ENCODE results near the gene OR56B1.
"Not testable (repeated sequence)": the region's sequence is repeated elsewhere in the genome, so short reads cannot be mapped to it uniquely, and the experiment has no call there.

OR56B1 gene

DNA sequence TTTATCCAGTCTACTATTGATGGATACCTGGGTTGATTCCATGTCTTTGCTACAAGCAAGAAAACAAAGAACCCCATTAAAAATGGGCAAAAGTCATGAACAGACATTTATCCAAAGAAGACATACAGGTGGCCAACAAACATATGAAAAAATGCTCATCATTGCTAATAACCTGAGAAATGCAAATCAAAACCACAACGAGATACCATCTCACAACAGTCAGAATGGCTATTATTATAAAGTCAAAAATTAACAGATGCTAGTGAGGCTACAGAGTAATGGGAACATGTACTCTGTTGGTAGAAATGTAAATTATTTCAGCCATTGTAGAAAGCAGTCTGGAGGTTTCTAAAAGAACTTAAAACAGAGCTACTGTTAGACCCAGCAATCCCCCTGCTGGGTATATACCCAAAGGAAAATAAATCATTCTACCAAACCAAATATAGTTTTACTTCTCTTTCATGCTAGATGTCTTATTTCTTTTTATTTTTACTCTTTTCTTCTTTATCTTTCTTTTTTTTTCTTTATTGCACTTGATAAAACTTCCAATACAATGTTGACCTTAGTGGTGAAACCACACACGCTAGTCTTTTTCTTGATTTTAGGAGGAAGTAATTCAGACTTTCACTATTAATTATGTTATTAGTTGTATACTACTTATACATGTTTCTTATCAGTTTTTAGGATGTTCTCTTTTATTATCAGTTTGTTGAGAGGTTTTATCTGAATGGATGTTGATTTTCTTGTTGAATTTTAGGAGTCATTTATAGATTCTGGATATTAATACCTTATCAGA lies 32.3 kb upstream of the OR56B1 start:
- no peaks in the 10 kb centered on the region for H3F3A ChIP-seq (ENCODE audit: insufficient read depth, low read length)
- no peaks in the 10 kb centered on the region for H4K20me1 ChIP-seq (ENCODE audit: insufficient read depth, low read length)
- no peaks in the 10 kb centered on the region for H3K4me1 ChIP-seq (ENCODE audit: low read length)
- no peaks in the 10 kb centered on the region for H3K36me3 ChIP-seq (replicated peaks; ENCODE audit: insufficient read depth, low read length)
- H3K9me2 ChIP-seq (replicated peaks; ENCODE audit: insufficient read depth, low read length): no peaks in the 10 kb centered on the region
- DNase-seq: no peak
- H3K4me2 ChIP-seq (ENCODE audit: low read depth, low read length): no peak overlapping the region
- no peak overlapping the region for H3K9ac ChIP-seq (ENCODE audit: low read length)
- TF ChIP-seq EZH2 (optimal IDR thresholded peaks at IDR 0.05; ENCODE audit: low read depth, low read length): no peak
- H3K4me3 ChIP-seq (ENCODE audit: low read length): no peak overlapping the region
- no peaks in the 10 kb centered on the region for H3K79me2 ChIP-seq (ENCODE audit: low read length)
- H3K9me3 ChIP-seq (replicated peaks; ENCODE audit: insufficient read depth, low read length): no peaks in the 10 kb centered on the region
- no peak overlapping the region for H2AFZ ChIP-seq (ENCODE audit: low read length)
- no peaks in the 10 kb centered on the region for H3K27me3 ChIP-seq (replicated peaks; ENCODE audit: insufficient read depth, low read length)
- no peak overlapping the region for H3K27ac ChIP-seq (ENCODE audit: low read length)

DNA sequence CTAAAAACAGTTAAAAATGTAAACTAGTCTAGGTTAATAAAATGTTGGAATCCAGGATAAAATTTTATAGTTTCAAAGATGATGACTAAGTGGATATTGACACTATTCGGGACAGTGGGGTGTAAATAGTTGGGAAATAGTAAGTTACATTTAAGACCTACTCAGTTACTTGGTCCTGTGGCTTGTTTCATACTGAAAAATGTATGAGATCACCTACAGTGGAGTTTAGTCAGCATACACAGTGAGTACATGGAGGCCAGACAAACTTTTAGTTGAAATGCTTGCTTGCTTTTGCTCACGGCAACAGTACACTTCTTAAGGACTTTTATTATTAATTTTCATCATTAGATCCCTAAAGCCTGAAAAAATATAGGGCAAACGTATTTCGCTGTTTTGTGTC lies 30.6 kb upstream of the OR56B1 start:
- H3K4me1 ChIP-seq (ENCODE audit: low read length): no peaks in the 10 kb centered on the region
- no peak overlapping the region for H3K4me2 ChIP-seq (ENCODE audit: low read depth, low read length)
- H3K9me3 ChIP-seq (replicated peaks; ENCODE audit: insufficient read depth, low read length): no peaks in the 10 kb centered on the region
- H3K27me3 ChIP-seq (replicated peaks; ENCODE audit: insufficient read depth, low read length): no peaks in the 10 kb centered on the region
- no peaks in the 10 kb centered on the region for H3K9me2 ChIP-seq (replicated peaks; ENCODE audit: insufficient read depth, low read length)
- no peak for DNase-seq
- no peak overlapping the region for H3K27ac ChIP-seq (ENCODE audit: low read length)
- TF ChIP-seq EZH2phosphoT487 (IDR thresholded peaks at IDR 0.05; ENCODE audit: low read length) (no peak), CTCF (IDR thresholded peaks at IDR 0.05; ENCODE audit: low read length) (no peak), EZH2 (optimal IDR thresholded peaks at IDR 0.05; ENCODE audit: low read depth, low read length) (no peak)
- H3K79me2 ChIP-seq (ENCODE audit: low read length): no peaks in the 10 kb centered on the region
- no peak overlapping the region for H2AFZ ChIP-seq (ENCODE audit: low read length)
- H4K20me1 ChIP-seq (ENCODE audit: insufficient read depth, low read length): no peaks in the 10 kb centered on the region
- H3K36me3 ChIP-seq (replicated peaks; ENCODE audit: insufficient read depth, low read length): no peaks in the 10 kb centered on the region
- H3K4me3 ChIP-seq (ENCODE audit: low read length): no peak overlapping the region
- no peaks in the 10 kb centered on the region for H3F3A ChIP-seq (ENCODE audit: insufficient read depth, low read length)
- H3K9ac ChIP-seq (ENCODE audit: low read length): no peak overlapping the region

GRCh38 chr11:5712507-5712906 lies 23.7 kb upstream of the OR56B1 start:
- TF ChIP-seq CTCF (IDR thresholded peaks at IDR 0.05; ENCODE audit: low read length) (peak; percentile 27), EZH2phosphoT487 (IDR thresholded peaks at IDR 0.05; ENCODE audit: low read length) (no peak), EZH2 (optimal IDR thresholded peaks at IDR 0.05; ENCODE audit: low read depth, low read length) (no peak)
- no peak for DNase-seq
- Histone ChIP-seq H3K27me3 (replicated peaks; ENCODE audit: insufficient read depth, low read length) (no peaks in the 10 kb centered on the region), H3K9me3 (replicated peaks; ENCODE audit: insufficient read depth, low read length) (no peaks in the 10 kb centered on the region), H4K20me1 (ENCODE audit: insufficient read depth, low read length) (no peaks in the 10 kb centered on the region), H3K9ac (ENCODE audit: low read length) (no peak overlapping the region), H3K4me1 (ENCODE audit: low read length) (no peaks in the 10 kb centered on the region), H3K4me2 (ENCODE audit: low read depth, low read length) (no peak overlapping the region), H3K27ac (ENCODE audit: low read length) (no peak overlapping the region), H3K4me3 (ENCODE audit: low read length) (no peak overlapping the region), H3K9me2 (replicated peaks; ENCODE audit: insufficient read depth, low read length) (no peaks in the 10 kb centered on the region), H3K36me3 (replicated peaks; ENCODE audit: insufficient read depth, low read length) (no peaks in the 10 kb centered on the region), H3K79me2 (ENCODE audit: low read length) (no peaks in the 10 kb centered on the region), H3F3A (ENCODE audit: insufficient read depth, low read length) (no peaks in the 10 kb centered on the region), H2AFZ (ENCODE audit: low read length) (no peak overlapping the region)

GRCh38 chr11:5713695-5714094 lies 22.6 kb upstream of the OR56B1 start:
- DNase-seq: no peak
- no peak overlapping the region for H3K9ac ChIP-seq (ENCODE audit: low read length)
- H3K27me3 ChIP-seq (replicated peaks; ENCODE audit: insufficient read depth, low read length): no peaks in the 10 kb centered on the region
- no peaks in the 10 kb centered on the region for H3K4me1 ChIP-seq (ENCODE audit: low read length)
- no peak overlapping the region for H3K27ac ChIP-seq (ENCODE audit: low read length)
- no peak overlapping the region for H2AFZ ChIP-seq (ENCODE audit: low read length)
- no peaks in the 10 kb centered on the region for H4K20me1 ChIP-seq (ENCODE audit: insufficient read depth, low read length)
- H3F3A ChIP-seq (ENCODE audit: insufficient read depth, low read length): no peaks in the 10 kb centered on the region
- H3K4me2 ChIP-seq (ENCODE audit: low read depth, low read length): no peak overlapping the region
- H3K4me3 ChIP-seq (ENCODE audit: low read length): no peak overlapping the region
- no peaks in the 10 kb centered on the region for H3K9me3 ChIP-seq (replicated peaks; ENCODE audit: insufficient read depth, low read length)
- TF ChIP-seq EZH2 (optimal IDR thresholded peaks at IDR 0.05; ENCODE audit: low read depth, low read length) (no peak), EZH2phosphoT487 (IDR thresholded peaks at IDR 0.05; ENCODE audit: low read length) (no peak), CTCF (IDR thresholded peaks at IDR 0.05; ENCODE audit: low read length) (no peak)
- H3K79me2 ChIP-seq (ENCODE audit: low read length): no peaks in the 10 kb centered on the region
- no peaks in the 10 kb centered on the region for H3K36me3 ChIP-seq (replicated peaks; ENCODE audit: insufficient read depth, low read length)
- H3K9me2 ChIP-seq (replicated peaks; ENCODE audit: insufficient read depth, low read length): no peaks in the 10 kb centered on the region

- H3K4me3 ChIP-seq (ENCODE audit: low read length); H3K4me2 ChIP-seq (ENCODE audit: low read depth, low read length); H3K27me3 ChIP-seq (replicated peaks; ENCODE audit: insufficient read depth, low read length); H3K9ac ChIP-seq (ENCODE audit: low read length); DNase-seq; H3K27ac ChIP-seq (ENCODE audit: low read length); H3K9me2 ChIP-seq (replicated peaks; ENCODE audit: insufficient read depth, low read length); H3K4me1 ChIP-seq (ENCODE audit: low read length); H2AFZ ChIP-seq (ENCODE audit: low read length); H3K9me3 ChIP-seq (replicated peaks; ENCODE audit: insufficient read depth, low read length); H3F3A ChIP-seq (ENCODE audit: insufficient read depth, low read length); H3K36me3 ChIP-seq (replicated peaks; ENCODE audit: insufficient read depth, low read length); H3K79me2 ChIP-seq (ENCODE audit: low read length); H4K20me1 ChIP-seq (ENCODE audit: insufficient read depth, low read length): not testable (repeated sequence)
Observed at GRCh38 chr11:5716518-5716917, 19.7 kb upstream of the OR56B1 start.

All from MM.1S (cell line).